PFSK-1 (cell line): ENCODE results near the gene ICOS.

ENCODE experiments used
- FOXP2 ChIP-seq: optimal IDR thresholded peaks from 2 replicates; pipeline ENCODE3; 2011; ENCODE audit warnings: borderline replicate concordance, control low read depth, inconsistent platforms; ENCODE audit not compliant: insufficient read depth; ENCODE audit errors: extremely low read length, extremely low read depth
- POLR2AphosphoS5 ChIP-seq: IDR thresholded peaks from 2 replicates; pipeline ENCODE4 v1.6.1; 2012; ENCODE audit warnings: low read depth, mild to moderate bottlenecking, control low read depth, low read length, moderate library complexity
- SIN3A ChIP-seq: IDR thresholded peaks from 2 replicates; pipeline ENCODE4 v1.6.1; 2012; ENCODE audit warnings: mild to moderate bottlenecking, low read length, moderate library complexity, borderline replicate concordance; ENCODE audit not compliant: insufficient read depth
- TAF1 ChIP-seq: IDR thresholded peaks from 2 replicates; pipeline ENCODE4 v1.6.1; 2012; ENCODE audit warnings: low read length, control low read depth, borderline replicate concordance; ENCODE audit not compliant: insufficient read depth
- TF ChIP-seq, protein P1 (sequence below), 2 experiments: IDR thresholded peaks; 2 replicates each; pipeline versions ENCODE4 v1.6.1 to v1.8.0; 2011 to 2012; ENCODE audit warnings: low read depth in 2 of 2, low read length in 2 of 2, control low read depth in 1 of 2, inconsistent platforms in 1 of 2, mild to moderate bottlenecking in 1 of 2, moderate library complexity in 1 of 2; ENCODE audit not compliant: insufficient read depth in 1 of 2

ICOS gene

DNA sequence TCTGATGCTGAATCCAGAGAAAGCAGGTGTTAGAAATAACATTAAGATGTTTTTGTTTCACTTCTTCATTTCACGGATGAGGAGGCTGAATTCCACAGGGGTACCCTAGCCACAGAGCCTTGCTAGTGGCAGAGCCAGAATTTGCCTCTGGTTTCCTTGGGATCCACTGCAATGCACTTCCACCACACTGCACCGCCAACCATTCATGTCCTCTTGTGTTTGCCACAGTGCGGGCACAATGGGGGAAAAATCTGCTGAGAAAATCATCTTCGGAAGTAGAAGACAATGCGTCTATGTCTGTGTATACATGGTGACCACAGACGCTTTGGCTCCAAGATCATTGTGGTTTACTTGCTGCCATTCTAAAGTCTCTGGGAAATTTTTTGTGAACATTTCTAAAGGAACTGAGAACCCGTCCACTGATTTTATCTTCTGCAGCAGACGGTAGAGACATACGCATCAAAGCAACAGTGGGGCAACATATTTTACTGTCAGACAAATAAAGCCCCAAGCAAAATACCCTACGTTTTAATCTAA, 14.9 kb downstream of the ICOS start:
- no peak for TF ChIP-seq TAF1
- TF ChIP-seq FOXP2 = no peak
- no peak for TF ChIP-seq POLR2AphosphoS5
- no peak for TF ChIP-seq SIN3A
- TF ChIP-seq, protein P1, sequence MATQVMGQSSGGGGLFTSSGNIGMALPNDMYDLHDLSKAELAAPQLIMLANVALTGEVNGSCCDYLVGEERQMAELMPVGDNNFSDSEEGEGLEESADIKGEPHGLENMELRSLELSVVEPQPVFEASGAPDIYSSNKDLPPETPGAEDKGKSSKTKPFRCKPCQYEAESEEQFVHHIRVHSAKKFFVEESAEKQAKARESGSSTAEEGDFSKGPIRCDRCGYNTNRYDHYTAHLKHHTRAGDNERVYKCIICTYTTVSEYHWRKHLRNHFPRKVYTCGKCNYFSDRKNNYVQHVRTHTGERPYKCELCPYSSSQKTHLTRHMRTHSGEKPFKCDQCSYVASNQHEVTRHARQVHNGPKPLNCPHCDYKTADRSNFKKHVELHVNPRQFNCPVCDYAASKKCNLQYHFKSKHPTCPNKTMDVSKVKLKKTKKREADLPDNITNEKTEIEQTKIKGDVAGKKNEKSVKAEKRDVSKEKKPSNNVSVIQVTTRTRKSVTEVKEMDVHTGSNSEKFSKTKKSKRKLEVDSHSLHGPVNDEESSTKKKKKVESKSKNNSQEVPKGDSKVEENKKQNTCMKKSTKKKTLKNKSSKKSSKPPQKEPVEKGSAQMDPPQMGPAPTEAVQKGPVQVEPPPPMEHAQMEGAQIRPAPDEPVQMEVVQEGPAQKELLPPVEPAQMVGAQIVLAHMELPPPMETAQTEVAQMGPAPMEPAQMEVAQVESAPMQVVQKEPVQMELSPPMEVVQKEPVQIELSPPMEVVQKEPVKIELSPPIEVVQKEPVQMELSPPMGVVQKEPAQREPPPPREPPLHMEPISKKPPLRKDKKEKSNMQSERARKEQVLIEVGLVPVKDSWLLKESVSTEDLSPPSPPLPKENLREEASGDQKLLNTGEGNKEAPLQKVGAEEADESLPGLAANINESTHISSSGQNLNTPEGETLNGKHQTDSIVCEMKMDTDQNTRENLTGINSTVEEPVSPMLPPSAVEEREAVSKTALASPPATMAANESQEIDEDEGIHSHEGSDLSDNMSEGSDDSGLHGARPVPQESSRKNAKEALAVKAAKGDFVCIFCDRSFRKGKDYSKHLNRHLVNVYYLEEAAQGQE (IDR thresholded peaks at IDR 0.05; ENCODE audit: insufficient read depth in 1 of 2, low read depth in 2 of 2, low read length in 2 of 2) = no peak

DNA sequence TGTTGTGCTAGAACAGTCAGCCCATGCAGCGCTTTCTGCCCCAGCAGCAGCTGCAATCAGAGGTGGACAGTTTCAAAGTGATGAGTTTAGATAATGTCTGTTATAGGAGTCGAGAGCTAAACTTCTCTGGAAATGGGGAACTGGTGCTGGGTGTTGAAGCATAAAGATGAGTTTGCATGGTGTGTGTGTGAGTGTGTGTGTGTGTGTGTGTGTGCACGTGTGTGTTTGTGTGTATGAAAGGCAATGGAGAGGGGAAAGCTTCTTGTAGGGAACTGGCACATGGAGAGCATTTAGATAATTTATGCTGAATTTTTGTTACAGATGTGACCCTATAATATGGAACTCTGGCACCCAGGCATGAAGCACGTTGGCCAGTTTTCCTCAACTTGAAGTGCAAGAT, 22.7 kb downstream of the ICOS start:
- TF ChIP-seq, protein P1 (IDR thresholded peaks at IDR 0.05; ENCODE audit: insufficient read depth in 1 of 2, low read depth in 2 of 2, low read length in 2 of 2) = no peak
- TF ChIP-seq SIN3A (no peak), TAF1 (no peak), POLR2AphosphoS5 (no peak), FOXP2 (no peak)

DNA sequence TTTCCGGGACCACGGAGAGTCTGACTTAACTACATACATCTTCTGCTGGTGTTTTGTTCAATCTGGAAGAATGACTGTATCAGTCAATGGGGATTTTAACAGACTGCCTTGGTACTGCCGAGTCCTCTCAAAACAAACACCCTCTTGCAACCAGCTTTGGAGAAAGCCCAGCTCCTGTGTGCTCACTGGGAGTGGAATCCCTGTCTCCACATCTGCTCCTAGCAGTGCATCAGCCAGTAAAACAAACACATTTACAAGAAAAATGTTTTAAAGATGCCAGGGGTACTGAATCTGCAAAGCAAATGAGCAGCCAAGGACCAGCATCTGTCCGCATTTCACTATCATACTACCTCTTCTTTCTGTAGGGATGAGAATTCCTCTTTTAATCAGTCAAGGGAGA, 23.1 kb downstream of the ICOS start:
- TF ChIP-seq, protein P1 (IDR thresholded peaks at IDR 0.05; ENCODE audit: insufficient read depth in 1 of 2, low read depth in 2 of 2, low read length in 2 of 2) = no peak
- TF ChIP-seq POLR2AphosphoS5 = no peak
- no peak for TF ChIP-seq SIN3A
- TF ChIP-seq TAF1 = no peak
- TF ChIP-seq FOXP2 = no peak

DNA sequence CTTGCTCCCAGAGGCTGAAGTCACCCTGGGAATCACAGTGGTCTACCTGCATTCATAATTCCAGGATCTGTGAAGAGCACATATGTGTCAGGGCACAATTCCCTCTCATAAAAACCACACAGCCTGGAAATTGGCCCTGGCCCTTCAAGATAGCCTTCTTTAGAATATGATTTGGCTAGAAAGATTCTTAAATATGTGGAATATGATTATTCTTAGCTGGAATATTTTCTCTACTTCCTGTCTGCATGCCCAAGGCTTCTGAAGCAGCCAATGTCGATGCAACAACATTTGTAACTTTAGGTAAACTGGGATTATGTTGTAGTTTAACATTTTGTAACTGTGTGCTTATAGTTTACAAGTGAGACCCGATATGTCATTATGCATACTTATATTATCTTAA, 24.2 kb downstream of the ICOS start:
- TF ChIP-seq, protein P1 (IDR thresholded peaks at IDR 0.05; ENCODE audit: insufficient read depth in 1 of 2, low read depth in 2 of 2, low read length in 2 of 2) = no peak
- no peak for TF ChIP-seq TAF1
- no peak for TF ChIP-seq FOXP2
- no peak for TF ChIP-seq SIN3A
- TF ChIP-seq POLR2AphosphoS5 = no peak

DNA sequence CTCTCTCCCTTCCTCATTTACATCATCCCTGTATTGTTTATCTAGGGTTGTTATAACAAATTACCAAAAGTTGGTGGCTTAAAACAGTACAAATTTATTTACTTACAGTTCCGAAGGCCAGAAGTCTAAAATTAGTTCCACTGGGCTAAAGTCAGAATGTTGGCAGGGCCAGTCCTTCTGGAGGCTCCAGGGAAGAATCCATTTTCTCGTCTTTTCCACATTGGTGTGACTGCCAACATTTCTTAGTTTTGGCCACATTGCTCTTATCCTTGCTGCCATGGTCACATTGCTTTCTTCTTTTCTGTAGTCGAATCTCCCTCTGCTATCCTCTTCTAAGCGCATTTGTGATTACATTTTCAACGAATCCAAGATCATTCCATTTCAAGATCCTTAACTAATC, 34.7 kb downstream of the ICOS start:
- TF ChIP-seq, protein P1 (IDR thresholded peaks at IDR 0.05; ENCODE audit: insufficient read depth in 1 of 2, low read depth in 2 of 2, low read length in 2 of 2) = no peak
- no peak for TF ChIP-seq SIN3A
- no peak for TF ChIP-seq TAF1
- TF ChIP-seq POLR2AphosphoS5 = no peak
- no peak for TF ChIP-seq FOXP2
